B cell (primary cell): ENCODE measurements around the gene GSTA5.

Experiments used
- CTCF ChIP-seq: fragments of 200-600 bp; IDR thresholded peaks from one replicate; pipeline ENCODE4 v1.8.0; 2022; ENCODE audit warnings: antibody characterized with exemption, mild to moderate bottlenecking
- EZH2 ChIP-seq: IDR thresholded peaks from 2 replicates; pipeline ENCODE4 v1.6.1; 2012; ENCODE audit warnings: borderline replicate concordance, low read depth, mild to moderate bottlenecking, moderate library complexity, low read length; ENCODE audit not compliant: insufficient read depth, poor library complexity, severe bottlenecking

GRCh38 chr6:52858416-52858815 lies 17.8 kb upstream of the GSTA5 start:
- TF ChIP-seq CTCF (no peak), EZH2 (no peak)
